HG03095 (cell line): ENCODE measurements around the gene TCTA.

Experiments
- ATAC-seq: cut with Tn5 transposase; IDR thresholded peaks from one replicate; pipeline ENCODE4 v1.9.1; 2021; ENCODE audit warnings: moderate library complexity; ENCODE audit not compliant: unreplicated experiment

TCTA gene

GRCh38 chr3:49410066-49410845 is 2.0 kb upstream of the TCTA start:
- ATAC-seq: no peak

GRCh38 chr3:49410846-49411534 is 1.2 kb upstream of the TCTA start:
- no peak for ATAC-seq

- ATAC-seq: peak; percentile 26
Observed at GRCh38 chr3:49411535-49411967, 672 bp upstream of the TCTA start.

GRCh38 chr3:49412632-49413337 is 562 bp downstream of the TCTA start:
- no peak for ATAC-seq

- no peak for ATAC-seq
Observed at GRCh38 chr3:49413338-49413734, 1.1 kb downstream of the TCTA start.

- ATAC-seq: no peak
Observed at GRCh38 chr3:49414753-49415152, 2.5 kb downstream of the TCTA start.

- no peak for ATAC-seq
Observed at GRCh38 chr3:49415931-49416601, 3.8 kb downstream of the TCTA start.

GRCh38 chr3:49416867-49417266 is 4.6 kb downstream of the TCTA start:
- no peak for ATAC-seq

GRCh38 chr3:49417516-49418120 is 5.4 kb downstream of the TCTA start:
- ATAC-seq: no peak

- ATAC-seq: no peak
Observed at GRCh38 chr3:49421890-49422378, 9.7 kb downstream of the TCTA start.

GRCh38 chr3:49422379-49423248 is 10.4 kb downstream of the TCTA start, which contains the start of gene AMT:
TSS of gene AMT (minus strand) at chr3:49422473. CDS start at chr3:49422450, 23 bp downstream.
- no peak for ATAC-seq

GRCh38 chr3:49424816-49425215 is 12.6 kb downstream of the TCTA start:
- no peak for ATAC-seq

- no peak for ATAC-seq
Observed at GRCh38 chr3:49427586-49427985, 15.4 kb downstream of the TCTA start.

GRCh38 chr3:49428752-49429080 is 16.5 kb downstream of the TCTA start:
- no peak for ATAC-seq

GRCh38 chr3:49434731-49435130 is 22.5 kb downstream of the TCTA start:
- no peak for ATAC-seq

GRCh38 chr3:49445391-49445790 is 33.2 kb downstream of the TCTA start:
- ATAC-seq: no peak

GRCh38 chr3:49453621-49454020 is 41.4 kb downstream of the TCTA start:
- ATAC-seq: no peak

- no peak for ATAC-seq
Observed at GRCh38 chr3:49454458-49454857, 42.2 kb downstream of the TCTA start.

- no peak for ATAC-seq
Observed at GRCh38 chr3:49454898-49455681, 42.9 kb downstream of the TCTA start.
